HG03045 (cell line): ENCODE data around the gene COLQ.
A peak's percentile ranks its signal among the peaks of the same experiment; 100 is the strongest.

Experiments used
- ATAC-seq: cut with Tn5 transposase; IDR thresholded peaks from one replicate; pipeline ENCODE4 v1.9.1; 2021; ENCODE audit warnings: mild to moderate bottlenecking, moderate library complexity; ENCODE audit not compliant: unreplicated experiment

Gene COLQ

DNA sequence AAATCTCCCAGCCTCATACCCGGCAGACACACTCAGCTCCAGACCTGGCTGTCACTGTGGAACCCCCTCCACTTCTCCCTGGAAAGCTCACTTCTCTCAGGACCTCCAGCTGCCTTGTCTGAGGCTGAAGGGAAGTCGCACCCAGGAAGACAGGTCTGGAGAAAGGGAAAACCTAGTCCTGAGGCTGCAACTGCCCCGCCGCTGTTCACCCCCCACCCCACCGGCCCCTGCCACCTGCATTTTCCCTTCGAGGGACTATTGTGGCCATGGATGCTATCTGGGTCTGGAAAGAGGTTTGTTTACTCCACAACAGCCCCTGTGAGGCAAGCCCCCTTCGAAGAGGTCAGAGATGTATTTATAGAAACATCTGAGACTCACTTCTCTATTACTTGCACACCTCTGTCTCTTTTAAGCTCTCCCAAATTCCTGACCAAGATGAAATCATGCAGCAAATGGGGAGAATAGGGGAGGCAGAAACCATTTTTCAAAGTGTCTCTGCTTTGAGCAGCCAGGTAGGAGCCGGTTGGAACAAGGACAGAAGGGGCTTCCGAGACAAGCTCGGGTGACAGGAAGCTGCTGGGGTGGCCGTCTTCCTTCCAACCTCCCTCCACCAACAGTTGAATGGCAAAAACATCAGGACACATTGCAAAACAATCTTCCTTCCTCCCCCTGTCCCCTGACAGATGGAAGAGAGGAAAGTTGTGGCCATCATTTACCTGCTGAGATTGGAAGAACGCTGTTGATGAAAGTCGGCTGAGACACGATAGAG lies 518 bp downstream of the COLQ start:
- no peak for ATAC-seq

DNA sequence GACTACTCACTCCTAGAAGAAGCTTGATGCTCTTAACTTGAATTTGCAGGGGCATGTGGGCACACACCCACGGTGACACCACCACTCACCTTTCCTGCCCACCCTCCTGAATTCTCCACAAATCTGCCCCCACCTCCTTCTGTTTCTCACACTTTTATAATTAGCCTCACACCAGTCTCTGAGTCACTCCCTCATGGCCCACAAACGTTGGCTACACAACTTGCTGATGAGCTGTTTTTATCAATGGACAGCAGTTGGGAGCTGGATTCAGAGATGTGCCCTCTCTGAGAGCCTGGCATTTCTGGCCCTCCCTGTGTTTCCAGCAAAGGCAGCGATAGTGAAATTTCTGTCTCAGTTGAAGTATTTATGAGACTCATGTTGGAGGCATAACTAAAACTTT lies 1.3 kb downstream of the COLQ start:
- ATAC-seq: no peak

DNA sequence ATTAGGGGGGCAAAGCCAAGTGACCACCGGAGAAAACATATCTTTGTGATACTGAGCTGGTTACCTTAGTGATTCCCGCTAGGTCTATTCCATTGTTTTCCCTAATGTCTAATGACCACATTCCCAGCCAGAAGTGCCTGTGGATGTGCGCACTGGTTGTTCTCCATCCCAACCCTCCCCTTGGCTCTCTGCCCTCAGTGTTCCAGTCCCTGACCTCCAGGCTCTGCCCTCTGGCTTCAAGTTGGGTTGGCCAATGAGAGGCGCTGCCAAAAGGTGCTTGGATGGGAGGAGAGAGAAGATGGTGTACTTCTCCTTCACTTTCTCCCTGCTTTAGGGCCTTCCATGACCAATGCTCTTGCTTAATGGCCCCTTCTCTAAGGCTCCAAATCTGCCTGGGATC lies 2.4 kb downstream of the COLQ start:
- no peak for ATAC-seq

DNA sequence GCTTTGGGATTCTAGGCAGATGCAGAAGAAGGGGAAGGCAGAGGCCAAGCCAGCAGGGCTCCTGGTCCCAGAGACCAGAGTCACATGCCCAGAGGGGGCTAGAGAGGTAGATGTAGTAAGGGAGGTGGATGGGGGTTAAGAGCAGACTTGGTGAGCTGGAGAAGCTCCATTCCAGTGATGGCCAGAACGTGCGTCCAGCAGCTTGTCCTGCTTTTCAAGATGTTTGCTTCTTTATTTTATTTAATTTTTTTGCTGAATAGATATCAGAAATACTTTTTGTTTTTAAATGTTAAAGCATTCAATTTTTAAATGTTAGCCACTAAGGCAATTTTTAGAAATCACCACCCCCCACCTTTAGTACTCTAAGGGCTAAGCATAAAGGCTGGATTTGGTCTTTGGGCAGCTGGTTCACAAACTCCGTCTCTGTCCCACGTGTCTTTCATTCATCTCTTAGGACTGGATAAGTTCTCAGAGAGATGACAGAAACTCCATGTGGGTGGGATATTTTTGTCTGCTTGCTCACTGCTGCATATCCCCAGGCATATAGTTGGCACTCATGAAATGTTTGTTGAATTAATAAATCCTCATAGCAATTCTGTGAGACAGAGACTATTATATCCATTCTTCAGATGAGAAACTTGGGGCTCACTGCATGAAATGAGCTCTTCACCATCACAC lies 6.7 kb downstream of the COLQ start:
- ATAC-seq: no peak

DNA sequence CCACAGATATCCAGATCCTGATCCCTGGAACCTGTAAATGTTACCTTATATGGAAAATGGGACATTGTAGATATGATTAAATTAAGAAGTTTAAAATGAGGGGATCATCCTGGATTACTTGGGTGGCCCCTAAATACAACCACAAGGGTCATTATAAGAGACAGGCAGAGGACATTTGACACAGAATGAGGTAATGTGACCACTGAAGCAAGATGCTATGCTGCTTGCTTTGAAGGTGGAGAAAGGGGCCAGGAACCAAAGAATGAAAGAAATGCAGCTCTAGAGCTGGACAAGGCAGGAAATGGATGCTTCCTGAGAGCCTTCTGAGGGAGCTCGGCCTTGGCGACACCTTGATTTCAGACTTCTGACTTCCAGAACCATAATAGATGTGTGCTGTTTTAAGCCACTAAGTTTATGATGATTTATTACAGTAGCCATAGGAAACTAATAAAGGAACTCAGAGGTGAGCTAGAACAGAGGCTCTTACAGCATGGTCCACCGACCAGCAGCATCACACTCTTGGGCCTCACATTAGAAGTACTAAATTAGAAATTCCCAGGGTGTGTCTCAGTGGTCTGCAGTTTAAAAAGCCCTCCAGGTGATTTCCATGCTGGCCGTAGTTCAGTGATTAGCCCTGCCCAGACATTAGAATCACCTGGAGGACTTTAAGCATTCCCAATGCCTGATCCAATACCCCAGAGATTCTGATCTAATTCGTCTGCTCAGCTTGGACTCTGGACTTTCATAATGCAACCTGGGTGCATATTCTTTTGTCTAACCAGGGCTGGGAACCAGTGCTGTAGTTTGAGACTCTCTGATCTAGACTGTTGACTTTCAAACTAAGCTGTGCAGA lies 7.5 kb downstream of the COLQ start:
- no peak for ATAC-seq

DNA sequence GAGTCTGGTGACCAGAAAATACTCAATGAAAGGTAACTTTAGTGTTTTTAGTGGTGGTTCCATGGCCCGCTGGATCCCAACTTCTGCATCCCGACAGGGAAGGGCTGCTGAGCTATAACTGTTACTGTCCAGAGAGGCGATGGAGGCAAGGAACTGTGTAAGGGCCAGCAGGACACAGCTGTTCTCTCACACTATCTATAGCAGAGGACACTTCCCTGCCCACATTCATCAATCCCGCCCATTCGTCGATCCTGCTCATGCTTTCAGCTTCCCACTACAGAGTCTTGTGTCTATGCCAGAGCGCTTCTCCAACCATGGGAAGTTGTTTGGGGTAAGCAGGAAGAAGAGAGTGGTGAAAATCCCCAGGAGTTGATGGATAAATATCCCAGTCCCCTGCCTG lies 8.4 kb downstream of the COLQ start:
- ATAC-seq: no peak

DNA sequence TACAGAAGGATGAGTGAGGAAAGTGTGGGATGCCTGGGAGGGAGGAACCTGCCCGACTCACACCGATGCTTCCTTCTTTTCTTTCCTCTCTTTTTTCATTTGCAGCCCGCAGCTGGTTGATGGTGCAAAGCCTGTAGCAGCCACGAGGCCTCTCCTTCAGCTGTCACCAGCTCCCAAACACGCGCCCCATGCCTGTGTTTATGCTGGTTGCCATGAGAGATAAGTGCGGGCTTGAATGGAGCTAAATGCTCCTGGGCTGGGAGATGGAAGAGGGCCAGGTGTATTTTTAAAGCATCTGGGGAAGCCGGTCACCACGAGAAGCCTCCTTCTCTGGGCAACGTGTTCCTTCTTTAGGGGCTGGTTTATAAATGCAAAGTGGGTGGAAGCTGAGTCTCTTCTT lies 9.3 kb downstream of the COLQ start:
- no peak for ATAC-seq

DNA sequence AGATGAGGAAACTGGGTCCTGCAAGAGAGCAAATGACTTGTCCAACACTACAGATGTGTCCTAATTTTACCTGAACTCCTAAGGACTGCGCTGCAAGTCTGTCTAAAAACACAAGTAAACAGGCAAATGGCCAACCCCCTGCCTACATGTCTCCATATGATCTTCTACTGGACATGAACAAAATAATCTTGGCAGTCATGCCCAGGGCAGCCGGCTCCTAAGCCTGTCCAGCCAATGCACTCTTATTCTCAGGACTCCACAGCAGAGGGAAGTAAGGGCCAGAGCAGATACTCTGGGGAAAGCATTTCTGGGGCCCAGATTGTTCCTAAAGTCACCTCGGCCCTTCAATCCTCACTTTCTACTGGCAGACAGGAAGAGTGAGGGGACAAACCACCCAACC lies 10.3 kb downstream of the COLQ start:
- ATAC-seq: no peak

DNA sequence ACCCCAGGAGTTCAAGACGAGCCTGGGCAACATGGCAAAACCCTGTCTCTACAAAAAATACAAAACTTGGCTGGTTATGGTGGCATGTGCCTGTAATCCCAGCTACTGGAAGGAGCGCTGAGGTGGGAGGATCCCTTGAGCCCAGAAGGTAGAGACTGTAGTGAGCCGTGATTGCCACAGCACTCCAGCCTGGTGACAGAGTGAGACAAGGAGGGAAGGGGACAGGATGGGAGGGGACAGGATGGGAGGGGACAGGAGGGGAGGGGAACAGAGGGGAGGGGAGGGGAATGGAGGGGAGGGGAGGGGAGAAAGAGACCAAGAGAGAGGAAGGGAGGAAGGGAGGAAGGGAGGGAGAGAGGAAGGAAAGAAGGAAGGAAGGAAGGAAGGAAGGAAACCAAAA lies 11.0 kb downstream of the COLQ start:
- ATAC-seq: no peak

DNA sequence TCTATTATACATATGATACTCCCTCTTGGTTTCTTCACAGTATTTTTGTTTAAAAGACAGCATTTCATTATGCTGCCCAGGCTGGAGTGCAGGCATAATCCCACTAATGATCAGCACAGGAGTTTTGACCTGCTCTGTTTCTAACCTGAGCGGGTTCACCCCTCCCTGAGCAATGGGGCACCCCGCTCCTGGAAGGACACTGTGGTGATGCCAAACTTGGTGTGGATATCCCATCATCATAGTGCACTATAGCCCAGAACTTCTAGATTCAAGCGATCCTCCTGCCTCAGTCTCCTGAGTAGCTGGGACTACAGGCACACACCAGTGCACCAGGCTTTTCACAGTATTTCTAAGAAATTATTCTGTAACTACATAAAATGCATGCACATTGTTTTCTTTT lies 14.9 kb downstream of the COLQ start:
- ATAC-seq: no peak

DNA sequence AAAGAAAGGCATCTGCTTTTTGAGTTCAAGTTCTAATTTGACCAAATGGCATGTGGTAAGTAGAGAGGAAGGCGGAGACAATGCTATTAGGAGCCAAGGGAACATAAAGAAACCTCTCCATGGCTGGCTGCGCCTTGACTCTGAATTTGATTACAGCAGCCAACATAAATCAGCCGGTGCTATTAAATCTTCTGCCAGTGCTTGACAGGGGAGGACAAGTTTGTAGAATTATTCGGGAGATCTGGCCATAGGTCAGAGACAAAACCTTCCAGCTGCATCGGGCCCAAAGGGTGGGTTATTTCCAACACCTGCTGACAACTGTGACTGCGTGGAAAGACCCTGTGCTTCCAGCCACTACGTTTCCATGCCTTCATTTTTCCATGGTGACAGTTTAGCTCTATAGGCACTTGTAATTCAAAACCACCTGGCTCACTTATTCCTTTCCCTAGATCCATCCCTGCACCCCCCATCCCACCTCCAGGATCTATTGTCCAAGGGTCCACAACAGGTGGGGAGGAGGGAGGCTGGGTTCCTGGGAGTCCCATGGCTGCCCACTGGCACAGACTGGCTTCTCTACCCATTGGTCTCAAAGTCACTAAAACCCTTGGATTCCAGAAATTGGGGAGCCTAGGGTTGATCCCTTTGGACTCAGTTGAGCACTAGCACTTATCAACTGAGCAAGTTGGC lies 15.9 kb downstream of the COLQ start:
- ATAC-seq: no peak

DNA sequence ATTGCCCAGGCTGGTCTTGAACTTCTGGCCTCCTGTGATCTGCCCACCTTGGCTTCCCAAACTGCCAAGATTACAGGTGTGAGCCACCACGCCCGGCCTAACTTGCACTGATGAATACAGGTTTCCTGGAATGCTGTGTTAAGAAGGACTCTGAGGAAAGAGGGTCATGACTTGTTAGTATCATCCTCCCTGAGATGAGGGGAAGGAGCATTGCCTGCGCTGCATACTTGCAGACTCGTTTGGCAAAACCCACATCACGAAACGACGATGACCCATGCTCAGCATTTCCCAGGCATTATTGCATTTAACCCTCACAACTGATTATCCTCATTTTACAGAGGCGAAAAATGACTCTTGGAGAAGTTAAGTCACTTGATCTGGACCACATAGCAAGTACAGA lies 18.9 kb downstream of the COLQ start:
- ATAC-seq: no peak

DNA sequence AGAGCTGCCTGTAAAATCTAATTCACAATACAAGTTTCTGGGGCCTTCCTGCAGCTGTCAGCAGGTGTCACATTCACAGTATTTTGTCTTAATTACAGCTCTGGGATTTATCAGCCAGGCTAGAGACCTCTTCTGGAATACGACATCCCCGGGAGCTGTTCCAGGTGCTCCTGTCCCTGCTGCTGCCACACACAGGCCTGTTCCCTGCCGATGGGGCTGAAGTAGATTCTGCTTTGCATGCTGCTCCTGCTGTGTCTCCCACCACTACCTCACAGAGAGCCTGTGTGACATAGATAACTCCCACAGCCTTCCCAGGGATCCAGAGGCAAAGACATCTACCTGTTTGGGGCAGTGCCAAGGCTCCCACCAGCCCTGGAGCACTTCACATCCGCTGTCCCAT lies 20.4 kb downstream of the COLQ start:
- no peak for ATAC-seq

DNA sequence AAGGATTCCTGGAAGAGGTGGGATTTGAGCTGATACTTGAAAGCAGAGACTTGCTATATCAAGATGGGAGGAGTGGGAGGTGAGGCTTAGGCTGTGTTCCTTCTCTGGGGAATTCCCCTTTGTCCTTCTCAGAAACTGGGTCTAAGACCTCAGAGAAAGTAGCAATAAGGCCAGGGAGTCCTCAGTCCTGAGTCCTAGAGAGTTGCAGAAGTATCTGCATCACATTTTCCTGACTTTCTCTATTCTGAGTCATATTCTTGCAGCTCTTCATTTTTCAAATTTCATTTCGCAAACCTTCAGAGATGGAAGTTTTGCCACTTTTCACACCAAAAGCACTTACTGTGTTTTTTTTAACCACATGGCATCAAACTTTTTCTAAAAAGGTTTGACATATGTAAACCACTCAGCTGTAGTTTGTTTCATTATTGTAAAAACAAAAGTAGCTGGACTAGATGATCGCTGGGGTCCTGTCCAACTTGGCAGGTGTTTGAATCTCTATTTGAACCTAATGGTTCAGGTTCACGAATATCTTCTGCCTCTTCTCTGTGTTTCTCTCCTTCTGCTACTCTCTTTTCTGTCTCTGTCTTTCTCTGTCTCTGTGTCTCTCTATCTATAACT lies 21.3 kb downstream of the COLQ start:
- peak; percentile 59 for ATAC-seq

DNA sequence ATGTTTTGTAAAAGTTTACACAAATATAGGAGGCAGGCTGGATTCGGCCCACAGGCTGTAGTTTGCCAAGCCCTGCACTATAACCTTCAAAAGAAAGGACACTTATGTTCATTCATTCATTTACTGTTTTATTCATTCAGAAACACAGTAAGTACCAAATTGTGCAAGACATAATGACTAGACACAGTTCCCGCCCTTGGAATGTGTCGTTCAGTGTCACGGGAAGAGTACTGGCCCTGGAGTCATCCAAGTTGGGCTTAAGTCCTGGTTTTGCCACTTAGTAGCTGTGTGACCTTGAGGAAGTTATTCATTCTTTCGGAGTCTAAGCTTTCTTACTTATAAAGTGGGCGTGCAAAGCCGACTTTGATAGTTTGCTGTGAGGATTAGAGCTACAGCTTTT lies 22.0 kb downstream of the COLQ start:
- ATAC-seq: no peak

DNA sequence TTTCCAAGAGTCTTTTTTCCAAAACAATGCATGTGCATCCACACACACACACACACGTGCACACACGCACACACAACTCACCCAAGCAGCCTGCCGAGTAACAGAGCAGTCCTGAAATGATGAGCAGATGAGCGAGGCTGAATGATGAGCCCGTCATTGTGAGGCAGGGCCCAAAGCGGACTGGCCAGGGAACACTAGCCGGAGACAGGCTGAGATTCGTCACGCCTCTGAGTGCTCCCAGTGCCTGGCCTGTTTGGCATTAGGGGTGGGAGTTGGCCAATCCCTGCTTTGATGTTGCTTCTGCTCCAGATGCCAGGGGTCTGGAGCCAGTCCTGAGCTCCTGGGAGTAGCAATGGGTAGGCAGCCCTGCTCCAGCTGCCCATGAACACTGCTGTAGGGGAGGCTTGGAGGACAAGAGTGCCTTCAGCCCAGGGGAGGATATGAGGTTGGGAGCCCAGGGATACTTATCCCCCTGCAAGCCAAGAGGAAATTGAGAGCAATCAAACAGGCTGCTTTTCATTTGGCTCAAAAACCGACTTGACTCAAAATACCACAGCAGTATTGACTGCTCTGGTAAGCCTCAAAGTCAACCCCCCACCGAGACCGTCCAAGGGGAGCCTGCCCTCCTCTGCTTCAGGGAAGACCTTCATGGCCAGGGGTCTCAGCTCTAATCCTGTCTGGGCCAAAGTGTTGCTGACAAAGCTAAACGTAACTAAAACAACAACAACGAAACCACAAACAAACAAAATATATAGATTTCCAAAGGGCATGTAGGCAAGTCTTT lies 22.9 kb downstream of the COLQ start:
- ATAC-seq: no peak

DNA sequence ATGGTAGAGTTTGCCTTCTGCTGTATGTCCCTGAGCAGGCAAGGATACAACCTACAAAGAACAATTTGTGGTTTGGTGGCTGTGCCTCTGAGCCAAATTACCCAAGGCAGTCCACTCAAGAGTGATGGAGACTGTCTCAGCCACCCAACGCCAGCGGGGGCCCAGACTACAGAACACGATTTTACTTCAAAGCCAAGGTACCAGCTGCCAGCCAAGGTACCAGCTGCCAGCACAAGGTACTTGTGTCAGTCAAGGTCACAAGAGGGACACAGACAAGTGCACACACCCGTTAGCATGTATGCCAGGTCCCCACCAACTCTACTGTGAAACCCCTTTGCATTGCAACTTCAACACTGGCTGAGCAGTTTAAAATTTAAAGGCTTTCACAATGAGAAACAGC lies 23.5 kb downstream of the COLQ start:
- ATAC-seq: no peak

DNA sequence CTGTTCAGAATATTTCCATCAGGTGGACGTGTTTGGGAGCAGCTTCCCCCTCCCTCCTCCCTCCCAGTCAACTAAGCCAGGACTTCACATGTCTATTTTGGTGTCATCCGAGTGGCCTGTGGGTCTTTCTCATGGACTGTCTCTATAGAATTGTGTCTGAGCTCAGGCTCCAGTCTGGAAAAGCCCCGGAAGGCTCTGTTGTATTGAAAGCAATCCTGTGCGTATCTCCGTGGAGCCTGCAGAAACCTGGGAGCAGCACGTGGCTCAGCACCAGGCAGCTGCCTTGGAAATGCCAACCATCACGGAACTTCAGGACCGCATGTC lies 25.2 kb downstream of the COLQ start:
- no peak for ATAC-seq

DNA sequence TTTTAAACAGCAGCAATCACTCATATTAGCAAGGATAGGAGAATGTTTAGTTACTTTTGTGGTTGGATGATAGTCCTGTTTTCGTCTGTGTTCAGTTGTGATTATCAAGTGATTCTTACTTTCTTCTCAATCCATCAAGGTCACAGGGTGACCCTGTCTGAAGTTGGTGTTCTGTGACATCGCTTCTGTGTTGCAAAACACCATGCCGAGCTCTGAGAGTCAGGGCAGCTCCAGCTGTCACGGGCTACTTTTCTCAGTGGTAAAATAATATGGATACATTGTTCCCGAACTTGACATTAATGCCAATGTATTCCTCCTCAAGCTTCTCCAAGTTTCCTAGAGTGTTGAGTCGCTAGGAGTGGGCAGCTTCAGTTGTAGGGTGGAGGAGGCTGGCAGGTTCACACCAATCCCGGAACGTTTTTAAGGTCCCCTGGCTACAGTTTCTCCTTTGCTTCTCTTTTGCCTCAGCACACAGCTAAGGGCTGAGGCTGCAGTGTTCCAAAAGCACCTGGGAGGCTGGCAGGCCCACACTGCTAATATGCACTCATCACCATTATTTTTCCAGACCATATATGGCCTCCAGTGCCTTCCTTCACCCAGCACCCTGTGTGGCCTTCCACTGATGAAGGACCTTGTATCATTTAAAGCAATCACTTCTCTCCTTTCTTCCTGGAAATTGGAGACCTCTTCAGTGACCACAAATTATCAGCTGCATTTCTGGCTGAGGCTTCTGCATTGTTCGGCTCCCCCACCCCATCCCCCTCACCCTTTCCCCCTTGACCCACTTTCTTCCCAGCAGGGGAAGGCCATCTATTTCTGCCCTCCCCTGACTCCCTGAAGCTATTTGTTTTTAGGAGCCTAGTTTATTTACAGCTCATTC lies 25.8 kb downstream of the COLQ start:
- ATAC-seq: no peak
